Activated naive CD4-positive, alpha-beta T cell treated with anti-CD3 and anti-CD28 coated beads, Interleukin-2, amount 10 ng/mL, durations not matched to agents 7 days and 5 days (primary cell): ENCODE data around the gene DACH2.

ENCODE experiments used
- CTCF ChIA-PET: fragments of 350-600 bp; sonication (Branson Sonifier 250); formaldehyde crosslinking; loops from one replicate; lab custom pipeline; 2021; ENCODE audit warnings: antibody characterized with exemption; lab: Charles Lee
- DNase-seq: peaks from one replicate; pipeline ENCODE4 v3.0.0-alpha.2; 2020
- H3K27ac Mint-ChIP-seq: one replicate; pipeline ENCODE4 v1.8.0; 2021; ENCODE audit warnings: mild to moderate bottlenecking, moderate library complexity, mixed read lengths
- H3K27me3 Mint-ChIP-seq: one replicate; pipeline ENCODE4 v1.8.0; 2021; ENCODE audit warnings: mild to moderate bottlenecking, mixed read lengths
- H3K36me3 Mint-ChIP-seq: one replicate; pipeline ENCODE4 v1.8.0; 2021; ENCODE audit warnings: mixed read lengths
- H3K4me1 Mint-ChIP-seq: one replicate; pipeline ENCODE4 v1.8.0; 2021; ENCODE audit warnings: mixed read lengths
- H3K4me3 Mint-ChIP-seq: one replicate; pipeline ENCODE4 v1.8.0; 2021; ENCODE audit warnings: mild to moderate bottlenecking, moderate library complexity, mixed read lengths
- H3K9me3 Mint-ChIP-seq: one replicate; pipeline ENCODE4 v1.8.0; 2021; ENCODE audit warnings: mixed read lengths

The DACH2 gene

DNA sequence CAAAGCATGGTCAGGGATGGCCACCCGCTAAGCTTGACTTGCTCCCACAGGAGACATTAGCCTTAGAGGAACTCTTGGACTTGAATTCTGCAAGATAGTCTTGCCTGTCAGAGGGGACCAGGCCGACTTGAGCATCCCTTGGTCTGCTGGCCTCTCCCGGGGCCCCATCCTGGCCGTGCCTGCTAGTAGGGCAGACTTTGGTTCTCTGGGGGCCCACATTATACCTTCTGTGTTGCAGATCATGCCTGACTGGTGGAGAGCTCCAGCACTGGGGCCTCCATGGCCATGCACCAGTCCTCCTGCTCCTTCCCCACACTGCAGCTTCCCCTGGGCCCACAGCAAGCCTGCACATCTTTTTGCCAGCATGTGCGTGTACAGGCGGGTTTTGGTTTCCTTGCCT, 46.5 kb downstream of the DACH2 start:
- CTCF ChIA-PET, result no interaction called here
- Mint-ChIP-seq H3K4me1 (no peaks in the 10 kb centered on the region), H3K9me3 (peaks cover 2% of the 10 kb centered on the region), H3K27ac (no peak overlapping the region), H3K27me3 (no peaks in the 10 kb centered on the region), H3K36me3 (no peaks in the 10 kb centered on the region), H3K4me3 (no peak overlapping the region)
- no peak for DNase-seq

GRCh38 chrX:86195343-86195742, 47.1 kb downstream of the DACH2 start:
- H3K4me3 Mint-ChIP-seq, result no peak overlapping the region
- H3K36me3 Mint-ChIP-seq, result no peaks in the 10 kb centered on the region
- CTCF ChIA-PET, result no interaction called here
- peaks cover 2% of the 10 kb centered on the region for H3K9me3 Mint-ChIP-seq
- no peaks in the 10 kb centered on the region for H3K27me3 Mint-ChIP-seq
- no peaks in the 10 kb centered on the region for H3K4me1 Mint-ChIP-seq
- no peak overlapping the region for H3K27ac Mint-ChIP-seq
- DNase-seq, result no peak

- no peak overlapping the region for H3K27ac Mint-ChIP-seq
- no peaks in the 10 kb centered on the region for H3K36me3 Mint-ChIP-seq
- H3K27me3 Mint-ChIP-seq, result no peaks in the 10 kb centered on the region
- CTCF ChIA-PET, result no interaction called here
- no peak overlapping the region for H3K4me3 Mint-ChIP-seq
- H3K9me3 Mint-ChIP-seq, result peaks cover 2% of the 10 kb centered on the region
- DNase-seq, result no peak
- H3K4me1 Mint-ChIP-seq, result no peaks in the 10 kb centered on the region
Observed at GRCh38 chrX:86197815-86198214, 49.6 kb downstream of the DACH2 start.

DNA sequence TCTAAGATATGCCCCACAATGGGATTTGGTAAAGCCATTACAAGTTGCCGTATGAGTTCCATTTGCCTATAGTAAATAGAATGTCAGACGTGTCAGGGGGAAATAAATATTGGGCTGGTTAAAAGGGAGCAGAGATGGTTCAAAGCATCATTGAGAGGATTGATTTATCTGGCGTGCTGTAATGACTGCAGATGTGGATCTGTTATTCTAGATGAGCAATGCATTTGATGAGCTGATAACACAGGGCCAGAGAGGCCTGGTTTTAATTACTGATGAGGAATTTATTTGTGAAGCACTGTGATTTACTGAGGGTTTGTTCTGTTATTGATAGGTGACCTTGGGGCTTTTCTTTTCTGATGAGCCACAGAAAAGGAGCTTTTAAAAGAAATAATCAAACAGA, 62.5 kb downstream of the DACH2 start:
- no peaks in the 10 kb centered on the region for H3K27me3 Mint-ChIP-seq
- CTCF ChIA-PET, result no interaction called here
- no peak overlapping the region for H3K4me3 Mint-ChIP-seq
- H3K4me1 Mint-ChIP-seq, result no peaks in the 10 kb centered on the region
- no peaks in the 10 kb centered on the region for H3K9me3 Mint-ChIP-seq
- no peaks in the 10 kb centered on the region for H3K36me3 Mint-ChIP-seq
- no peak overlapping the region for H3K27ac Mint-ChIP-seq
- DNase-seq, result no peak

GRCh38 chrX:86215260-86215659, 67.0 kb downstream of the DACH2 start:
- Mint-ChIP-seq H3K36me3 (no peaks in the 10 kb centered on the region), H3K4me3 (no peak overlapping the region), H3K27me3 (no peaks in the 10 kb centered on the region), H3K4me1 (no peaks in the 10 kb centered on the region), H3K27ac (no peak overlapping the region), H3K9me3 (no peaks in the 10 kb centered on the region)
- no peak for DNase-seq
- CTCF ChIA-PET, result no interaction called here

DNA sequence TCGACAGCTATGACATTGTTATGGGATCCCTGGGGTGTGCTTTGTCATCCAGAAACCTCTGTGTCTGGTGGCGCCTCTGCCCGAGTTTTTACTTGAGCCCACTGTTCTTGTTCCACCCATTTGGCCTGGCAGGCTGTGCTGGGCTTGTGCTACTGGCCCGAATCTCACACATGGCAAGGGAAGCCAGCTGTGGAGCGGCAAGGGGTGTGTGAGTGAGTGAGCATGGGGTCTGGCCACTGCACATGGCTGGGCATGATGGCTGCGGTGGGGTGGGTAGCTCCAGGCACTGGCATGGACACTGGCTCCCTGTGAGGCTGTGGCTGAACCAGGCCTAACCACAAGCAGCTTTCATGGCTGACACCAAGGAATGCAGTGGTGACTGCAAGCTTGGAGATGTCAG, 89.2 kb downstream of the DACH2 start:
- Mint-ChIP-seq H3K36me3 (no peaks in the 10 kb centered on the region), H3K9me3 (peaks cover 7% of the 10 kb centered on the region), H3K4me3 (no peak overlapping the region), H3K4me1 (no peaks in the 10 kb centered on the region), H3K27ac (no peak overlapping the region), H3K27me3 (no peaks in the 10 kb centered on the region)
- no peak for DNase-seq
- CTCF ChIA-PET, result no interaction called here

- Mint-ChIP-seq H3K36me3 (no peaks in the 10 kb centered on the region), H3K27me3 (no peaks in the 10 kb centered on the region), H3K9me3 (peaks cover 9% of the 10 kb centered on the region), H3K4me1 (no peaks in the 10 kb centered on the region), H3K27ac (no peak overlapping the region), H3K4me3 (no peak overlapping the region)
- CTCF ChIA-PET, result no interaction called here
- no peak for DNase-seq
Observed at GRCh38 chrX:86241547-86241946, 93.3 kb downstream of the DACH2 start.

DNA sequence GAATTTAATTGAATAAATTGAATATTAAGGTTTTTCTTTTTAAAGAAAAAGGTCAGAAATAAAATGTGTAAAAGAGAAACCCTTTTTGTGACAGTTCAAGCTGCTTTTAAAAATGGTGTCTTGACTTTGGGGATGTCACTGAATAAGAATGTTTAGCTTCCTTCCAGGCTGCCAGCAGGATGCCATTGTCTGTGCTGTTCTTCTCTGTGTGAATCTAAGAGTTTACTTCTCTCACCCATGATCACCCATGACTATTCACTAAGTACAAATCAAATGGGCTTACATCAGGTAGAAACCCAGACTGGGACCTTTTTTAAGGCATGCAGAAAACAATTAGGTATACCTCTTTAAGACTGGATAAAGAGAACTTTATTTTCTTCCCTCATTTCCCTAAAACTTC, 115.3 kb downstream of the DACH2 start:
- no peaks in the 10 kb centered on the region for H3K27me3 Mint-ChIP-seq
- DNase-seq, result no peak
- no peaks in the 10 kb centered on the region for H3K9me3 Mint-ChIP-seq
- H3K27ac Mint-ChIP-seq, result no peak overlapping the region
- CTCF ChIA-PET, result no interaction called here
- H3K36me3 Mint-ChIP-seq, result no peaks in the 10 kb centered on the region
- no peak overlapping the region for H3K4me3 Mint-ChIP-seq
- H3K4me1 Mint-ChIP-seq, result no peaks in the 10 kb centered on the region

DNA sequence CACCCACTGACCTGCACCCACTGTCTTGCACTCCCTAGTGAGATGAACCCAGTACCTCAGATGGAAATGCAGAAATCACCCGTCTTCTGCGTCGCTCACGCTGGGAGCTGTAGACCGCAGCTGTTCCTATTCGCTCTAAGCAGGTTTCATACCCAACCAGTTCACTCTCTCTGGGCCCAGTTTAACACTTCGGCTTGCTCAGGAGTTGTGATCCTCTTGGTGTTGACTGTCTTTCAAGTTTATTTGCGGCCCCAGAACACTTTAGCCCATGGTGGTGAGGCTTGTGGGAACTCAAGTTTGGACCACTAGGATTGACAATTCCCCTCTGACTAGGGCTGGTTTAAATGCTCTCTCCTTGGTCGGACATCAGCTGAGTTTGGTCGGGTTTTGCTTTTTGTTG, 147.0 kb downstream of the DACH2 start:
- Mint-ChIP-seq H3K27ac (no peak overlapping the region), H3K27me3 (no peaks in the 10 kb centered on the region), H3K4me1 (no peaks in the 10 kb centered on the region), H3K36me3 (no peaks in the 10 kb centered on the region), H3K4me3 (no peak overlapping the region), H3K9me3 (no peaks in the 10 kb centered on the region)
- CTCF ChIA-PET, result no interaction called here
- DNase-seq, result no peak

GRCh38 chrX:86322913-86323312, 174.7 kb downstream of the DACH2 start:
- CTCF ChIA-PET, result no interaction called here
- no peak for DNase-seq
- H3K36me3 Mint-ChIP-seq, result no peaks in the 10 kb centered on the region
- H3K4me1 Mint-ChIP-seq, result no peaks in the 10 kb centered on the region
- no peak overlapping the region for H3K4me3 Mint-ChIP-seq
- no peaks in the 10 kb centered on the region for H3K27me3 Mint-ChIP-seq
- H3K9me3 Mint-ChIP-seq, result peaks cover 21% of the 10 kb centered on the region
- no peak overlapping the region for H3K27ac Mint-ChIP-seq

DNA sequence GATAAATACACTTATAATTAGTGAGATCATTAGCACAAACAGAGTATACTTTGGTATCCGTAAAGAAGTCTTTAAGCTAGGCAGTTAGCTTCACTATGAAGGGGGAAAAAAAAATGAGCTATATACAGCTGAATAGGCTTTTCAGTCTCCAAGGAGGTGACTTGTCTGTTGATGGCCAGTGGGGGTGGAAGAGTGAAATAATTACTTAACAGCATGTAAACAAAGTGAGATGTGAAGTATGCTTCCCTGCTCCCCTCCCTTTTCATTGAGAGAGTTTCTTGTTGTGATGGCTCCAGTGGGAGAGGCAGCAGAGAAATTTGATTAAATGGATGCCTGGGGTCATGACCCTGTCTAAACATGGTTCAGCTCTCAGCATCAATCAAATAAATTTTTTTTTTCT, 180.9 kb downstream of the DACH2 start:
- no peaks in the 10 kb centered on the region for H3K4me1 Mint-ChIP-seq
- H3K9me3 Mint-ChIP-seq, result peaks cover 2% of the 10 kb centered on the region
- H3K27me3 Mint-ChIP-seq, result no peaks in the 10 kb centered on the region
- no peak for DNase-seq
- CTCF ChIA-PET, result no interaction called here
- no peak overlapping the region for H3K4me3 Mint-ChIP-seq
- no peaks in the 10 kb centered on the region for H3K36me3 Mint-ChIP-seq
- H3K27ac Mint-ChIP-seq, result no peak overlapping the region

DNA sequence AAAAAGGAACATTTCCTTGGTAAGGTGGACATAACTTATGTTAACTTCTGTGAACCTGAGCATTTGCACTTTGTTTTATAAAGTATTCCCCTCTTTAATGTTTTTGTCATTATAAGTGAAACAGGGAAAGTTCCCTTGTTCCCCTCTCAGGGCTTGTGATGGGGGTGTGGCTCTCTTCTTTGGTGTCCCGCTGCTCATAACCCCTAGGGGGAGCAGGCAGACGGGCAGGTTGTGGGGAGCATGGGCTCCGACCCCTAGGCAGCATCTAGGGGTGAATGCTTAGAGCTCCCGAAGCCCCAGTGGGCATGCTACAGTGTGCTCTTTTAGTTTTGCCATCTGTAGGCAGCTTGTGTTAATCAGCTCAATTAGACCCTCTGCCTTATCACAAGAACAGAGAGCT, 200.4 kb downstream of the DACH2 start:
- Mint-ChIP-seq H3K4me3 (no peak overlapping the region), H3K9me3 (no peaks in the 10 kb centered on the region), H3K27me3 (no peaks in the 10 kb centered on the region), H3K4me1 (no peaks in the 10 kb centered on the region), H3K27ac (no peak overlapping the region), H3K36me3 (no peaks in the 10 kb centered on the region)
- DNase-seq, result no peak
- CTCF ChIA-PET, result no interaction called here

DNA sequence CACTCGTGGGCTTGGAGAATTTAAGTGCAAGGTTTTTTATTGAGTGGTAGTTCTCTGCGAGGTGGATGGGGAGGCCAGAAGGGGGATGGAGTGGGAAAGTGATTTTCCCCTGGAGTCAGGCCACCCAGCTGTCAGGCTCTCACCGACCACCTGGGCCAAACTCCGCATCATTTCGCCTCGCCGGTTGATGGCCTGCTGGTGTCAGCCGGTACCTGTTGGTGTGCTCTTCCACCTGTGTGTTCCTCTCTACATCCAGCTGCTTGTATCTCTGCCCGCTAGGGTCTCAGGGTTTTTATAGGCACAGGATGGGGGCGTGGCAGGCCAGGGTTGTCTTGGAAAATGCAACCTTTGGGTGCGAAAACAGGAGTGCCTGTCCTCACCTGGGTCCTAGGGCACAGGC, 200.9 kb downstream of the DACH2 start:
- Mint-ChIP-seq H3K36me3 (no peaks in the 10 kb centered on the region), H3K27me3 (no peaks in the 10 kb centered on the region), H3K4me3 (no peak overlapping the region), H3K27ac (no peak overlapping the region), H3K9me3 (no peaks in the 10 kb centered on the region), H3K4me1 (no peaks in the 10 kb centered on the region)
- no peak for DNase-seq
- CTCF ChIA-PET, result no interaction called here

GRCh38 chrX:86369847-86370630, 221.8 kb downstream of the DACH2 start:
- Mint-ChIP-seq H3K27ac (no peak overlapping the region), H3K4me3 (no peak overlapping the region), H3K36me3 (no peaks in the 10 kb centered on the region), H3K27me3 (no peaks in the 10 kb centered on the region), H3K4me1 (no peaks in the 10 kb centered on the region), H3K9me3 (no peaks in the 10 kb centered on the region)
- no peak for DNase-seq
- CTCF ChIA-PET, result no interaction called here

- Mint-ChIP-seq H3K4me1 (no peaks in the 10 kb centered on the region), H3K27ac (no peak overlapping the region), H3K36me3 (no peaks in the 10 kb centered on the region), H3K9me3 (no peaks in the 10 kb centered on the region), H3K4me3 (no peak overlapping the region), H3K27me3 (no peaks in the 10 kb centered on the region)
- CTCF ChIA-PET, result no interaction called here
- no peak for DNase-seq
Observed at GRCh38 chrX:86370927-86371326, 222.7 kb downstream of the DACH2 start.

GRCh38 chrX:86379209-86379608, 231.0 kb downstream of the DACH2 start:
- CTCF ChIA-PET, result no interaction called here
- DNase-seq, result no peak
- H3K4me3 Mint-ChIP-seq, result no peak overlapping the region
- H3K27ac Mint-ChIP-seq, result no peak overlapping the region
- H3K36me3 Mint-ChIP-seq, result no peaks in the 10 kb centered on the region
- no peaks in the 10 kb centered on the region for H3K27me3 Mint-ChIP-seq
- H3K9me3 Mint-ChIP-seq, result no peaks in the 10 kb centered on the region
- no peaks in the 10 kb centered on the region for H3K4me1 Mint-ChIP-seq
